OCI-LY7 (cell line): ENCODE data around the gene CABP7.

Experiments used
- CTCF ChIP-seq: fragments of 200-600 bp; sonication (generic); conservative IDR thresholded peaks from 2 replicates; pipeline ENCODE4 v1.5.1; 2014; ENCODE audit warnings: mild to moderate bottlenecking, antibody characterized with exemption, low read length, moderate library complexity, mixed read lengths
- EZH2phosphoT487 ChIP-seq: fragments of 200-600 bp; sonication (generic); IDR thresholded peaks from 2 replicates; pipeline ENCODE4 v1.6.1; 2018; ENCODE audit warnings: low read depth, borderline replicate concordance, mild to moderate bottlenecking, mixed run types, antibody characterized with exemption, low read length, moderate library complexity, mixed read lengths

GRCh38 chr22:29684244-29684643 is 35.6 kb upstream of the CABP7 start:
- TF ChIP-seq CTCF (no peak), EZH2phosphoT487 (no peak)
